ENCODE data around the gene CHRNA7.

The CHRNA7 gene

GRCh38 chr15:32089851-32090359, 59.6 kb downstream of the CHRNA7 start:
- ATAC-seq (no peak), DNase-seq (no peak)

GRCh38 chr15:32091505-32092380, 61.4 kb downstream of the CHRNA7 start:
- ATAC-seq, result no peak
- DNase-seq, result no peak

- ATAC-seq, result no peak
- no peak for DNase-seq
Observed at GRCh38 chr15:32096213-32096612, 65.9 kb downstream of the CHRNA7 start.

GRCh38 chr15:32096916-32097617, 66.8 kb downstream of the CHRNA7 start:
- no peak for ATAC-seq
- DNase-seq, result no peak

GRCh38 chr15:32098033-32098432, 67.7 kb downstream of the CHRNA7 start:
- ATAC-seq, result no peak

GRCh38 chr15:32099097-32099785, 68.9 kb downstream of the CHRNA7 start:
- no peak for DNase-seq
- no peak for ATAC-seq

More at GRCh38 chr15:32098033-32098432, 67.7 kb downstream of the CHRNA7 start:
- DNase-seq, result no peak

- DNase-seq (no peak), ATAC-seq (no peak)
Observed at GRCh38 chr15:32099956-32100684, 69.8 kb downstream of the CHRNA7 start.

GRCh38 chr15:32104061-32104995, 74.0 kb downstream of the CHRNA7 start:
- no peak for ATAC-seq
- DNase-seq, result no peak

GRCh38 chr15:32105258-32106241, 75.2 kb downstream of the CHRNA7 start:
- ATAC-seq (no peak), DNase-seq (no peak)

- DNase-seq (no peak), ATAC-seq (no peak)
Observed at GRCh38 chr15:32106401-32107381, 76.4 kb downstream of the CHRNA7 start.

- ATAC-seq, result no peak
Observed at GRCh38 chr15:32107477-32108080, 77.3 kb downstream of the CHRNA7 start.

GRCh38 chr15:32108661-32109060, 78.3 kb downstream of the CHRNA7 start:
- ATAC-seq (no peak), DNase-seq (no peak)

More at GRCh38 chr15:32107477-32108080, 77.3 kb downstream of the CHRNA7 start:
- no peak for DNase-seq

- ATAC-seq (no peak), DNase-seq (no peak)
Observed at GRCh38 chr15:32112101-32112500, 81.8 kb downstream of the CHRNA7 start.

GRCh38 chr15:32113224-32113623, 82.9 kb downstream of the CHRNA7 start:
- DNase-seq (no peak), ATAC-seq (no peak)

- no peak for ATAC-seq
Observed at GRCh38 chr15:32117122-32117521, 86.8 kb downstream of the CHRNA7 start.

GRCh38 chr15:32119286-32119685, 89.0 kb downstream of the CHRNA7 start:
- no peak for ATAC-seq
- DNase-seq, result no peak

More at GRCh38 chr15:32117122-32117521, 86.8 kb downstream of the CHRNA7 start:
- no peak for DNase-seq

GRCh38 chr15:32119694-32120330, 89.5 kb downstream of the CHRNA7 start:
- no peak for ATAC-seq
- no peak for DNase-seq

Measured in stimulated activated naive CD8-positive, alpha-beta T cell treated with anti-CD3 and anti-CD28 coated beads, Interleukin-15, Interleukin-2, amounts not matched to agents 100 U/mL and 50 U/mL, for 24 hours (primary cell).